ENCODE results near the gene EQTN.

DNA sequence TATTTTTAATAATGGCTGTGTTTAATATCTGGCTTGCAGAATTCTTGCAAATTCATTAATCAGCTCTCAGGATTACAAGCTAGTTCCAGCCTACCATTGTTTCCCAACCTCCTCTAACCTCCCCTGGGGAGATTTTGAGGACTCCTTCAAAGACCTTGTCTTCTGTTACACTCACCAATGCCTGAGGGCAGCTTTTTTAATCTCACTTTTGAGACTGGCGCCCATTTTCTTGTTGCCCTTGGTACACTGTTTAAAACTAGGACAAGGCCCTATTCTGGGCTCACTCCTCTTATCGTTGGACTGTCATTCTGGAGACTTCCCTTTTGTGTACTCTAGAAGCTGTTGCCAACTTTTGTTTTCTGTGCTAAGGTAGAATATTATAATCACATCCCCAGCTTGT is 13.6 kb upstream of the EQTN start:
- no peak for TF ChIP-seq POLR2A (IDR thresholded peaks at IDR 0.05; ENCODE audit: low read depth, low read length)
- no peak for TF ChIP-seq POLR2AphosphoS5 (IDR thresholded peaks at IDR 0.05; ENCODE audit: low read depth, low read length)
- TF ChIP-seq TAF1 (IDR thresholded peaks at IDR 0.05; ENCODE audit: low read depth, low read length), result no peak

Data from GM12891 (cell line).